H1 (cell line): ENCODE measurements around the gene MPRIP. TPM values are rescaled to one million over a fixed set of nuclear protein-coding genes. Genes with fewer than 3 reads are reported as not detected.

Experiments
- CTCF ChIA-PET: fragments of 300-600 bp; sonication (Branson Sonifier 250); formaldehyde crosslinking; loops from one replicate; lab custom pipeline; 2021; ENCODE audit not compliant: partially characterized antibody; lab: Charles Lee
- POLR2A ChIA-PET: fragments of 300-600 bp; sonication (Branson Sonifier 250); formaldehyde crosslinking; loops from one replicate; lab custom pipeline; 2021; ENCODE audit warnings: inconsistent platforms; ENCODE audit not compliant: partially characterized antibody; lab: Charles Lee
- DNase-seq, 2 experiments: peaks; one replicate each; pipeline versions ENCODE4 v3.0.0 to v3.0.0-alpha.2; 2010 to 2022; ENCODE audit warnings: low spot score in 2 of 2, low read depth in 1 of 2, mixed read lengths in 1 of 2
- FAIRE-seq: peaks from 2 replicates; lab custom pipeline; 2011; peaks lifted over from hg19 to GRCh38; lab: Jason Lieb, UNC
- H2AFZ ChIP-seq: 2 replicates; pipeline ENCODE4 v1.8.1; 2012; ENCODE audit warnings: low read length, inconsistent platforms
- H2AK5ac ChIP-seq: 2 replicates; pipeline ENCODE4 v1.6.1; 2013; ENCODE audit warnings: low read depth, low read length
- H2BK120ac ChIP-seq: replicated peaks from 2 replicates; pipeline ENCODE3; 2013; ENCODE audit warnings: low read depth, low read length, inconsistent platforms
- H2BK12ac ChIP-seq: 2 replicates; pipeline ENCODE4 v1.6.1; 2013; ENCODE audit warnings: low read depth, low read length
- H2BK15ac ChIP-seq: 2 replicates; pipeline ENCODE4 v1.6.1; 2013; ENCODE audit warnings: low read length
- H2BK20ac ChIP-seq: 2 replicates; pipeline ENCODE4 v1.6.1; 2013; ENCODE audit warnings: low read length
- H2BK5ac ChIP-seq: 2 replicates; pipeline ENCODE4 v1.6.1; 2013; ENCODE audit warnings: low read depth, low read length
- H3K14ac ChIP-seq: 2 replicates; pipeline ENCODE4 v1.6.1; 2013; ENCODE audit warnings: inconsistent platforms; ENCODE audit not compliant: insufficient read length
- H3K18ac ChIP-seq: 2 replicates; pipeline ENCODE4 v1.6.1; 2013; ENCODE audit warnings: low read length; ENCODE audit errors: extremely low read depth
- H3K23ac ChIP-seq: 2 replicates; pipeline ENCODE4 v1.6.1; 2013; ENCODE audit warnings: inconsistent platforms; ENCODE audit not compliant: insufficient read length
- H3K23me2 ChIP-seq: 2 replicates; pipeline ENCODE4 v1.6.1; 2013; ENCODE audit warnings: low read depth, low read length
- H3K27ac ChIP-seq: 2 replicates; pipeline ENCODE4 v1.6.1; 2011; ENCODE audit warnings: low read depth, low read length, inconsistent platforms
- H3K27me3 ChIP-seq, 4 experiments: replicated peaks in 1 of 4; 1 replicate in 1 of 4; 2 replicates in 3 of 4; pipeline versions ENCODE4 v1.6.1 to v1.8.1; 2011 to 2013; ENCODE audit warnings: low read length in 3 of 4, mild to moderate bottlenecking in 3 of 4, inconsistent platforms in 2 of 4, mixed read lengths in 2 of 4, moderate library complexity in 1 of 4; ENCODE audit not compliant: control insufficient read depth in 3 of 4, insufficient read depth in 3 of 4; ENCODE audit errors: extremely low read depth in 1 of 4
- H3K36me3 ChIP-seq, 4 experiments: 2 replicates each; pipeline versions ENCODE4 v1.6.1 to v1.8.1; 2011 to 2013; ENCODE audit warnings: mild to moderate bottlenecking in 4 of 4, low read length in 3 of 4, moderate library complexity in 2 of 4, control low read depth in 1 of 4, inconsistent platforms in 1 of 4; ENCODE audit not compliant: insufficient read depth in 4 of 4, control insufficient read depth in 2 of 4
- H3K4ac ChIP-seq: replicated peaks from 2 replicates; pipeline ENCODE3; 2013; ENCODE audit warnings: low read length, low read depth, mixed read lengths, inconsistent platforms; ENCODE audit not compliant: insufficient read length
- H3K4me1 ChIP-seq, 4 experiments: replicated peaks in 1 of 4; 1 replicate in 1 of 4; 2 replicates in 3 of 4; pipeline versions ENCODE4 v1.6.1 to v1.8.1; 2011 to 2013; ENCODE audit warnings: low read length in 3 of 4, inconsistent platforms in 2 of 4, mixed read lengths in 1 of 4; ENCODE audit not compliant: insufficient read depth in 4 of 4, control insufficient read depth in 3 of 4
- H3K4me2 ChIP-seq, 2 experiments: 2 replicates each; pipeline versions ENCODE4 v1.6.1 to v1.8.1; 2011 to 2013; ENCODE audit warnings: low read depth in 2 of 2, low read length in 2 of 2, control low read depth in 1 of 2, inconsistent platforms in 1 of 2, mild to moderate bottlenecking in 1 of 2; ENCODE audit not compliant: insufficient read depth in 1 of 2
- H3K4me3 ChIP-seq, 4 experiments: fragments of 200-600, 300-600 bp in 1 of 4; sonication (generic), shearing (Covaris generic), sonication (Bioruptor Twin) in 1 of 4; 2 replicates each; pipeline versions ENCODE4 v1.5.1 to v1.8.1; 2011 to 2016; ENCODE audit warnings: low read length in 4 of 4, low read depth in 3 of 4, control low read depth in 2 of 4, inconsistent platforms in 2 of 4, mild to moderate bottlenecking in 2 of 4, mixed read lengths in 1 of 4, moderate library complexity in 1 of 4; ENCODE audit not compliant: insufficient read depth in 2 of 4; ENCODE audit errors: extremely low read depth in 1 of 4
- H3K56ac ChIP-seq: replicated peaks from 2 replicates; pipeline ENCODE3; 2013; ENCODE audit warnings: low read depth, mild to moderate bottlenecking, mixed read lengths, low read length, inconsistent platforms; ENCODE audit not compliant: insufficient read length
- H3K79me1 ChIP-seq: 2 replicates; pipeline ENCODE4 v1.6.1; 2013; ENCODE audit warnings: low read depth, low read length, control low read depth
- H3K79me2 ChIP-seq, 2 experiments: 2 replicates each; pipeline versions ENCODE4 v1.6.1 to v1.8.1; 2012 to 2013; ENCODE audit warnings: low read length in 2 of 2, mild to moderate bottlenecking in 2 of 2, inconsistent platforms in 1 of 2; ENCODE audit not compliant: insufficient read depth in 2 of 2, control insufficient read depth in 1 of 2
- H3K9ac ChIP-seq, 4 experiments: replicated peaks in 1 of 4; 1 replicate in 1 of 4; 2 replicates in 3 of 4; pipeline versions ENCODE4 v1.6.1 to v1.8.1; 2011 to 2013; ENCODE audit warnings: low read depth in 3 of 4, low read length in 3 of 4, control low read depth in 2 of 4, mild to moderate bottlenecking in 2 of 4, moderate library complexity in 2 of 4, inconsistent platforms in 1 of 4; ENCODE audit errors: extremely low read depth in 1 of 4
- H3K9me3 ChIP-seq, 2 experiments: 2 replicates each; pipeline versions ENCODE4 v1.6.1 to v1.8.1; 2012 to 2013; ENCODE audit warnings: mild to moderate bottlenecking in 2 of 2, moderate library complexity in 2 of 2, control low read depth in 1 of 2, inconsistent platforms in 1 of 2, low read depth in 1 of 2, low read length in 1 of 2, mixed read lengths in 1 of 2; ENCODE audit not compliant: insufficient read depth in 2 of 2
- H4K20me1 ChIP-seq, 2 experiments: replicated peaks in 1 of 2; 2 replicates each; pipeline versions ENCODE3 to v1.8.1; 2011 to 2013; ENCODE audit warnings: inconsistent platforms in 2 of 2, low read length in 2 of 2, mild to moderate bottlenecking in 1 of 2; ENCODE audit not compliant: insufficient read depth in 2 of 2, control insufficient read depth in 1 of 2
- H4K5ac ChIP-seq: 2 replicates; pipeline ENCODE4 v1.6.1; 2013; ENCODE audit warnings: low read length, low read depth, mixed read lengths, inconsistent platforms; ENCODE audit not compliant: insufficient read length
- H4K8ac ChIP-seq: 2 replicates; pipeline ENCODE4 v1.8.0; 2013; ENCODE audit warnings: mild to moderate bottlenecking, moderate library complexity, low read length, inconsistent platforms; ENCODE audit not compliant: insufficient read depth; ENCODE audit errors: extremely low read depth
- H4K91ac ChIP-seq: replicated peaks from 2 replicates; pipeline ENCODE3; 2013; ENCODE audit warnings: low read length, mixed read lengths, inconsistent platforms; ENCODE audit not compliant: insufficient read length
- ASH2L ChIP-seq: fragments of 200-600, 300-600 bp; sonication (generic); IDR thresholded peaks from one replicate; pipeline ENCODE4 v1.7.1; 2017; ENCODE audit warnings: low read length
- BACH1 ChIP-seq: IDR thresholded peaks from 2 replicates; pipeline ENCODE4 v1.6.1; 2012; ENCODE audit warnings: low read length, improper control_type of control experiment
- BRCA1 ChIP-seq: IDR thresholded peaks from 2 replicates; pipeline ENCODE4 v1.6.1; 2012; ENCODE audit warnings: low read depth, low read length, improper control_type of control experiment
- CBX5 ChIP-seq: fragments of 300-800, 300-1000 bp; sonication (generic); IDR thresholded peaks from 2 replicates; pipeline ENCODE4 v1.7.1; 2016; ENCODE audit warnings: antibody characterized with exemption, low read length, low read depth
- CBX8 ChIP-seq: fragments of 300-800, 300-1000 bp; sonication (generic); IDR thresholded peaks from 2 replicates; pipeline ENCODE4 v1.7.1; 2016; ENCODE audit warnings: low read depth, low read length, borderline replicate concordance
- CTCF ChIP-seq, 3 experiments: IDR thresholded peaks; 1 replicate in 2 of 3; 2 replicates in 1 of 3; pipeline versions ENCODE4 v1.5.1 to v1.6.1; 2011; ENCODE audit warnings: low read length in 3 of 3, mild to moderate bottlenecking in 3 of 3, inconsistent platforms in 2 of 3, low read depth in 1 of 3, moderate library complexity in 1 of 3; ENCODE audit not compliant: insufficient read depth in 1 of 3; ENCODE audit errors: control extremely low read depth in 1 of 3
- EGR1 ChIP-seq: IDR thresholded peaks from 2 replicates; pipeline ENCODE4 v1.6.1; 2011; ENCODE audit warnings: low read depth, low read length, borderline replicate concordance
- PHF8 ChIP-seq: fragments of 200-600 bp; sonication (generic); conservative IDR thresholded peaks from 2 replicates; pipeline ENCODE4 v1.7.1; 2012; ENCODE audit warnings: low read depth, mild to moderate bottlenecking, inconsistent platforms, low read length, moderate library complexity
- POLR2A ChIP-seq, 2 experiments: IDR thresholded peaks; 1 replicate in 1 of 2; 2 replicates in 1 of 2; pipeline ENCODE4 v1.6.1; 2011; ENCODE audit warnings: low read depth in 2 of 2, low read length in 2 of 2, mild to moderate bottlenecking in 2 of 2; ENCODE audit errors: control extremely low read depth in 1 of 2
- SRF ChIP-seq: IDR thresholded peaks from 2 replicates; pipeline ENCODE4 v1.6.1; 2011; ENCODE audit warnings: mild to moderate bottlenecking, low read depth, low read length, moderate library complexity
- USF2 ChIP-seq: IDR thresholded peaks from 2 replicates; pipeline ENCODE4 v1.6.1; 2011; ENCODE audit warnings: low read length, improper control_type of control experiment
- WGBS, 2 experiments: shearing (Covaris generic) in 1 of 2; methylation state at CpG; one replicate each; pipeline versions ENCODE4 v1.1.6 to v1.1.7; 2013 to 2015; ENCODE audit warnings: low lambda C conversion rate in 2 of 2, mixed read lengths in 2 of 2, inconsistent platforms in 1 of 2, low coverage in 1 of 2, missing lambda C conversion rate in 1 of 2; ENCODE audit not compliant: insufficient replicate concordance in 2 of 2, insufficient coverage in 1 of 2, insufficient read length in 1 of 2; ENCODE audit errors: extremely low coverage in 1 of 2, missing lambda C conversion rate in 1 of 2; 5-methylcytosine and 5-hydroxymethylcytosine counted together
- polyA plus RNA-seq, 7 experiments: library from polyadenylated mRNA; depleted of rRNA in 3 of 7; stranded (reverse) in 5 of 7; unstranded in 2 of 7; fragments of >200 nt in 5 of 7; fragments of 200-250 nt in 2 of 7; gene quantifications; 1 replicate in 5 of 7; 2 replicates in 1 of 7; 4 replicates in 1 of 7; pipeline versions ENCODE4 v1.2.1 to v1.2.3, GENCODE V29; 2011 to 2013; ENCODE audit warnings: missing spikeins in 2 of 7, mixed read lengths in 2 of 7
- total RNA-seq: library from RNA; stranded (reverse); fragmentation: NEBNext Ultra II Directional; extraction: Animal tissue kit (Norgen Biotek cat#: 25700); gene quantifications from 2 replicates; pipeline ENCODE4 v1.2.1, GENCODE V29; 2021

The MPRIP gene
- total and polyA plus RNA-seq, 2 of the 8 experiments (the other 6 are each of a cell fraction or from before 2014, with no cell fraction given): 48.6 to 146 TPM

GRCh38 chr17:17155568-17155967 lies 113.3 kb downstream of the MPRIP start:
- no peak overlapping the region for H2BK12ac ChIP-seq
- H4K20me1 ChIP-seq: peaks cover 0 to 1% of the 10 kb centered on the region in 2 experiments
- H2BK5ac ChIP-seq: no peak overlapping the region
- H3K79me1 ChIP-seq: no peaks in the 10 kb centered on the region
- no peak overlapping the region for H3K56ac ChIP-seq
- H3K4me2 ChIP-seq: no peak overlapping the region
- no peak overlapping the region for H3K9ac ChIP-seq
- H2AFZ ChIP-seq: no peak overlapping the region
- H2AK5ac ChIP-seq: no peak overlapping the region
- H3K27me3 ChIP-seq: no peaks in the 10 kb centered on the region
- H3K23me2 ChIP-seq: no peaks in the 10 kb centered on the region
- no peak overlapping the region for H4K5ac ChIP-seq
- H3K27ac ChIP-seq: no peak overlapping the region
- CTCF ChIA-PET: interaction anchor here (0.7 to 6.8 kb wide), 6 partner anchors 9 to 155 kb away, joined by 3 to 67 read pairs (median 5); no protein-coding TSS in a partner anchor
- H3K9me3 ChIP-seq: no peaks in the 10 kb centered on the region
- WGBS, 2 experiments: 98% methylated on average over 3 of the region's 3 CpGs; no CpG with 5 or more reads in 1 of the 2 experiments
- H3K4ac ChIP-seq: no peak overlapping the region
- H3K36me3 ChIP-seq: peaks cover 5 to 24% (median 15%) of the 10 kb centered on the region in 4 experiments; a peak in 7 of 8 replicates
- H3K4me3 ChIP-seq: no peak overlapping the region
- DNase-seq (no peak), FAIRE-seq (no peak)
- H3K18ac ChIP-seq: no peak overlapping the region
- H2BK120ac ChIP-seq: no peak overlapping the region
- H4K91ac ChIP-seq: no peak overlapping the region
- no peak overlapping the region for H4K8ac ChIP-seq
- no peaks in the 10 kb centered on the region for H3K79me2 ChIP-seq
- no peak overlapping the region for H2BK15ac ChIP-seq
- H3K23ac ChIP-seq: no peak overlapping the region
- H3K4me1 ChIP-seq: no peaks in the 10 kb centered on the region
- POLR2A ChIA-PET: no interaction called here
- H2BK20ac ChIP-seq: no peak overlapping the region
- no peak overlapping the region for H3K14ac ChIP-seq
- TF ChIP-seq POLR2A (IDR thresholded peaks at IDR 0.05; ENCODE audit: control extremely low read depth in 1 of 2, low read depth in 2 of 2, low read length in 2 of 2) (no peak), USF2 (no peak), ASH2L (no peak), BACH1 (no peak), CTCF (IDR thresholded peaks at IDR 0.05; ENCODE audit: control extremely low read depth in 1 of 3, insufficient read depth in 1 of 3, low read depth in 1 of 3, low read length in 3 of 3) (no peak), CBX5 (no peak), PHF8 (no peak), CBX8 (no peak), SRF (no peak), BRCA1 (no peak), EGR1 (no peak)
